Activated T-cell treated with anti-CD3 and anti-CD28 coated beads, Interleukin-2, amount 50 U/mL, for 72 hours (primary cell): ENCODE measurements around the gene HBZ. TPM values are rescaled to one million over a fixed set of nuclear protein-coding genes. Genes with fewer than 3 reads are reported as not detected.
A peak's percentile ranks its signal among the peaks of the same experiment; 100 is the strongest.

Experiments used
- ATAC-seq, 2 donors: fragments of 150-1000 bp; cut with Tn5 transposase; replicated peaks in 1 of 2; 2 replicates each; pipeline ENCODE4 v1.10.0; 2021; ENCODE audit warnings: moderate library complexity in 2 of 2, mild to moderate bottlenecking in 1 of 2
- DNase-seq, 2 donors: peaks; one replicate each; pipeline ENCODE4 v3.0.0; 2021 to 2022; ENCODE audit warnings: mixed read lengths in 1 of 2
- H3K27ac Mint-ChIP-seq: one replicate; pipeline ENCODE4 v1.8.0; 2022; ENCODE audit warnings: mild to moderate bottlenecking, moderate library complexity, mixed read lengths
- H3K27me3 Mint-ChIP-seq: one replicate; pipeline ENCODE4 v1.8.0; 2022; ENCODE audit warnings: low read depth, mixed read lengths
- H3K36me3 Mint-ChIP-seq, 2 donors: one replicate each; pipeline ENCODE4 v1.8.0; 2022; ENCODE audit warnings: mixed read lengths in 2 of 2, mild to moderate bottlenecking in 1 of 2; ENCODE audit not compliant: insufficient read depth in 2 of 2
- H3K4me1 Mint-ChIP-seq: one replicate; pipeline ENCODE4 v1.8.0; 2022; ENCODE audit warnings: low read depth, mixed read lengths
- H3K4me3 Mint-ChIP-seq, 2 donors: one replicate each; pipeline ENCODE4 v1.8.0; 2022; ENCODE audit warnings: mild to moderate bottlenecking in 2 of 2, mixed read lengths in 2 of 2, moderate library complexity in 2 of 2
- H3K9me3 Mint-ChIP-seq, 2 donors: one replicate each; pipeline ENCODE4 v1.8.0; 2022; ENCODE audit warnings: mixed read lengths in 2 of 2
- total RNA-seq, 2 donors: library from RNA; stranded (reverse); gene quantifications; one replicate each; pipeline ENCODE4 v1.2.3, GENCODE V29; 2022

HBZ gene
- not detected for total RNA-seq

DNA sequence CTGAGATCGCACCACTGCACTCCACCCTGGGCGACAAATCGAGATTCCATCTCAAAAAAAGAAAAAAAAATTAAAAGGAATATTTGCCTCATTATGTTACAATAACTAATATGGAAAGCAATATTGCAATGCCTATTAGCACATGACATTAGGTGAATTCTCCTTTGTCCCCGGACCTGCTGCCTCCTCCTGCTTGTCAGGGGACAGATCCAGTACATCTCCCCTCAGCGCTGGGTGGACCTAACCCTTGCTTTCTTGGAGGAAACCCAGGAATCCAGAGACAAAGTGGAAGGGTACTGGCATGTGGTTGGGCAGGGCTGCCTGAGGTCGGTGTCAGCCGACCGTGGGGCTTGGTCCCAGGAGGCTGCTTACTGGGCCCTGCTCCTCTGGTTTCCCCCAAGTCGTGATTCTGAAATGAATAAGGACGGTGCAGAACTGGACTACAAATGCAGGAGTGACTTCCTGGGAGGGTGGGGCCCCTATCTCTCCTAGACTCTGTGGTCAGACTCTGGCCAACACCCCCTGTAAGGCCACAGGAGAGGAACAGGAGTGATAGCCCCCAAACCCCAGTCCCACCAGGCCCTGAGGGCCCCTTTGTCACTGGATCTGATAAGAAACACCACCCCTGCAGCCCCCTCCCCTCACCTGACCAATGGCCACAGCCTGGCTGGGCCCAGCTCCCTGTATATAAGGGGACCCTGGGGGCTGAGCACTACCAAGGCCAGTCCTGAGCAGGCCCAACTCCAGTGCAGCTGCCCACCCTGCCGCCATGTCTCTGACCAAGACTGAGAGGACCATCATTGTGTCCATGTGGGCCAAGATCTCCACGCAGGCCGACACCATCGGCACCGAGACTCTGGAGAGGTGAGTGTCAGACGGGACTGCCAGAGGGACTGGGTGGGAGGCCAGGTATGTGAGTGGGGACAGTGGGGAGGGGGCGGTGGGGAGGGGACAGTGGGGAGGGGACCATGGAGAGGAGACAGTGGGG, at the start of gene HBZ:
Gene HBZ (plus strand): TSS at position 504 of the 988 bp plus-strand sequence. CDS start 266 bp downstream, at position 770.
- DNase-seq (no peak), ATAC-seq (no peak)
- no peaks in the 10 kb centered on the region for H3K9me3 Mint-ChIP-seq
- H3K4me3 Mint-ChIP-seq = peak within 1 kb of the TSS in 1 of 2 donors; percentile 54
- H3K27me3 Mint-ChIP-seq = peaks cover 33% of the 10 kb centered on the region
- peaks cover 6% of the 10 kb centered on the region for H3K4me1 Mint-ChIP-seq
- H3K36me3 Mint-ChIP-seq = no peaks in the 10 kb centered on the region
- no peak within 1 kb of the TSS for H3K27ac Mint-ChIP-seq

DNA sequence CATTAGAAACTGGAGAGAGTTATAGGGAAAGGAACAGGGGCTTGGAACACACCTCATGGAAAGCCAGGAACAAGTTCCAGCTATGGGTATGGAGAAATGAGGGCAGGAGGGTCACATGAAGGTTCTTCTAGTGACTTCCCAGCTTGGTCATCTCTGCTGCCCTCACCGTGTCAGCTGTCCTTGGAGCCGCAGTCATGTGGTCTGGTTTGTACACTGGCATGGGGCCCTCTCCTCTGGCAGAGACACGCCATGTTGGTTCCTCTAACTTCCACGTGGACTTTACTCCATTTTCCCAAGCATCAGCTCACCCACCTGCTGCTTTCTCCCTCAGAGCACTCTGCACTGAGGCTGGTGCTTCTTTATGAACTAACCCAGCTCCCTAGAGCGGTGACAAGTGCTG, 48.1 kb upstream of the HBZ start:
- no peak for ATAC-seq
- H3K9me3 Mint-ChIP-seq = no peaks in the 10 kb centered on the region
- H3K4me3 Mint-ChIP-seq = no peak overlapping the region
- DNase-seq = no peak
- no peaks in the 10 kb centered on the region for H3K27me3 Mint-ChIP-seq
- no peak overlapping the region for H3K27ac Mint-ChIP-seq
- H3K36me3 Mint-ChIP-seq = peaks cover 0 to 3% of the 10 kb centered on the region in 2 donors
- no peaks in the 10 kb centered on the region for H3K4me1 Mint-ChIP-seq

DNA sequence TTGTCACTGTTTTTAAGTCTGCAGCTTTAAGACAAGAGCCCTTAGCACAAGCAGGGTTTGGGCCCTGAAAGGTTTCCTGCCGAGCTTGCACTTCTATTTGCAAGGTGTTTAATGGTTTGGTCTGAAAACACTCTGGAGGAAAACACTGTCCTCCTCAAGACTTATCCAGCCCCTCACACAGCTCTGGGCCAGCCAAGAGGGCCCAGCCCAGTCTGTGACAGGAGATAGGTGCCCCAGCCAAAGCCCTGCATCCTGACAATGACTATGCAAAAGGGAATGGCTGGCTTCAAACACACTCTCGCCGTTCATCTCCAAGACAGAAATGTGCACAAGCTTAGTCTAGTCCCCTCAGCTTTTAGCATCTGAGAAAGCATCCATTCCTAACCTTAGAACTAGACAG, 47.5 kb upstream of the HBZ start:
- no peak for DNase-seq
- ATAC-seq = no peak
- H3K36me3 Mint-ChIP-seq = peaks cover 0 to 3% of the 10 kb centered on the region in 2 donors
- H3K4me1 Mint-ChIP-seq = no peaks in the 10 kb centered on the region
- no peaks in the 10 kb centered on the region for H3K9me3 Mint-ChIP-seq
- H3K27me3 Mint-ChIP-seq = no peaks in the 10 kb centered on the region
- no peak overlapping the region for H3K4me3 Mint-ChIP-seq
- H3K27ac Mint-ChIP-seq = no peak overlapping the region

DNA sequence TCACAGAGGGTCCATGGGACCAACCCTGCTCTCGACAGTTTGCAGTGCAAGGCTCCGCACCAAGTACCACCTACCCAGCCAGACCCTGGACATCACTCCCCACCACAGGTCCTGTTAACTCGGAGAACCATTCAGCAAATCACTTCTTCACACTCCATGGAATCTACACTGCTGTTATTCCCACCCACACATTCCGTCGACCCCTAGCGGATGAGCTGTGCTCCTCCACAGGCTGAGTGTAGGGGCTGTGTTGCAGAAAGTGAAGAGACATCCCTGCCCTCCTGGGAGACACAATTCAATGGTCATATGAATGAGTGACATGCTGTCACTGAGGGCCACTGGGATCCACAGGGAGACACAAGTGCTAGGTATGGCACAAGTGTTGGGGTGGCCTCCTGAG, 46.9 kb upstream of the HBZ start:
- DNase-seq (no peak), ATAC-seq (no peak)
- Mint-ChIP-seq H3K27ac (no peak overlapping the region), H3K9me3 (no peaks in the 10 kb centered on the region), H3K27me3 (no peaks in the 10 kb centered on the region), H3K4me3 (no peak overlapping the region), H3K4me1 (no peaks in the 10 kb centered on the region), H3K36me3 (peaks cover 0 to 3% of the 10 kb centered on the region in 2 donors)

GRCh38 chr16:106623-107324, 45.7 kb upstream of the HBZ start:
- H3K9me3 Mint-ChIP-seq = no peaks in the 10 kb centered on the region
- H3K27me3 Mint-ChIP-seq = no peaks in the 10 kb centered on the region
- H3K27ac Mint-ChIP-seq = no peak overlapping the region

DNA sequence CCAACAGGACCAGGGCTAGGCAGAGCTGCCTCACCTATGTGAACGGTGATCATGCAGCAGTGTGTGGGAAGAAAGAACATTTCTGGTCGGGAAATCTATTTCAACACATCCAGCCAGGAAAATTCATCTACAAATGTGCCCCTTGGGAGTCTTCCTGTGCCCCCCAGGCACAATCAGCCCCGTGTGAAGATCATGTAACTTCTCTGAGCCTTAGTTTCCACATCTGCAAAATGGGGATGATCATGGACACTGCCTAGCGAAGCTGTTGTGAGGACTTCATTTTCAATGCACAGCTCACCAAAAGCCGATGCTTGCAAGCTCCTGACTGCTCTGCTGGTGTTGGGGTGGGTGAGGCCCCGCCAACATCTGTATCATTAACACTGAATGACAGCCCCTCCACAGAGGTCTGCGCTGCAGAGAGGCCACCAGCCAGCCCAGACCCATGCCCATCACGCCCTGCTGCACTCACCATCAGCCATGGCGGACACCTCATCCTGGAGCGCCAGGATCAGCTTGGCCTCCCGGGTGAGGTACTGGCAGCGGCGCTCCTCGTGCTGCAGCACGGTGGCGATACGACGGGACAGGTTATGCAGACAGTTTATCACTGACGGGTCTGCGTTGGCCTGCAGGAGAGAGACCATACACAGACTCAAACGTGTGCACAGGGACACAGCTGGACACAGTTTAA, 40.1 kb upstream of the HBZ start:
- ATAC-seq = no peak
- no peak overlapping the region for H3K4me3 Mint-ChIP-seq
- DNase-seq = no peak
- H3K27ac Mint-ChIP-seq = no peak overlapping the region
- peaks cover 1 to 7% of the 10 kb centered on the region in 2 donors for H3K36me3 Mint-ChIP-seq
- peaks cover 8% of the 10 kb centered on the region for H3K4me1 Mint-ChIP-seq
- H3K9me3 Mint-ChIP-seq = no peaks in the 10 kb centered on the region
- no peaks in the 10 kb centered on the region for H3K27me3 Mint-ChIP-seq

More at GRCh38 chr16:106623-107324, 45.7 kb upstream of the HBZ start:
- Mint-ChIP-seq H3K4me1 (no peaks in the 10 kb centered on the region), H3K4me3 (no peak overlapping the region), H3K36me3 (peaks cover 0 to 3% of the 10 kb centered on the region in 2 donors)
- peak; percentile 58 to 64 for DNase-seq
- ATAC-seq = peak; percentile 64 to 69

DNA sequence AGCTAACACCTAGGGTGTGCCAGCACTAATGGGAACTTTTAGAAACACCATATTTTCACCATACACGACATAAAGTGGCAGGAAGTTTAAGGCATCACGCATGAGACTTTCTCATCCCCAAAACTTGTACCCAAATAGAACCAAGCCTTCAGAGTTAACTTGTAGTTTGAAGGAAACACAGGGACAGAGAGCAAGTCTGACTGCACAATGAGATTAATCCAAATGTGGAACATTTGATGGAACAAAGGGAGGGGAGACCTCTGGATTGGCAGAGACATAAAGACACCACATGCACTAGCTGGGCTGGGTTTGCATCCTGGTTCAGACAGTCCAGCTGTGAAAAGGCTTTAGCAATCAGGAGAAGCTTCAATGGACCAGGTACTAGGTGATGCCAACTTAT, 38.1 kb upstream of the HBZ start:
- H3K4me3 Mint-ChIP-seq = no peak overlapping the region
- H3K9me3 Mint-ChIP-seq = no peaks in the 10 kb centered on the region
- H3K27ac Mint-ChIP-seq = no peak overlapping the region
- ATAC-seq (no peak), DNase-seq (no peak)
- H3K36me3 Mint-ChIP-seq = peaks cover 1 to 7% of the 10 kb centered on the region in 2 donors
- H3K4me1 Mint-ChIP-seq = peaks cover 8% of the 10 kb centered on the region
- H3K27me3 Mint-ChIP-seq = no peaks in the 10 kb centered on the region

DNA sequence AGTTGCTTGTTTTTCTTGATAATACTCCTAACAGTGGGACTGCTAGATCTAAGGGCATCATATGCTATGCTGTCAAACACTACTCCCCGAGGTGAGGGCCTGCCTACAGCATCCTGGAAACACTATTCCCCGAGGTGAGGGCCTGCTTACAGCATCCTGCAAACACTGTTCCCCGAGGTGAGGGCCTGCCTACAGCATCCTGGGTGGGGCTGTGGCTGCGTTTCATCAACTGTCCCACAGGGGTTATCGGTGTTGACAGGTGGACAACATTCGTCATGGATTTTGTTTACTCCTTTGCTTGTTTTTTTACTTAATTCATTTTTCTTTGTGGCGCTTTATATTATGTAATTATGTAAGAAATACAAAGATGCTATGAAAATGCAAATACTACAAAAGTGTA, 36.4 kb upstream of the HBZ start:
- Mint-ChIP-seq H3K27me3 (no peaks in the 10 kb centered on the region), H3K4me3 (no peak overlapping the region), H3K36me3 (peaks cover 1 to 7% of the 10 kb centered on the region in 2 donors), H3K4me1 (peaks cover 8% of the 10 kb centered on the region), H3K9me3 (no peaks in the 10 kb centered on the region), H3K27ac (no peak overlapping the region)
- DNase-seq (no peak), ATAC-seq (no peak)

DNA sequence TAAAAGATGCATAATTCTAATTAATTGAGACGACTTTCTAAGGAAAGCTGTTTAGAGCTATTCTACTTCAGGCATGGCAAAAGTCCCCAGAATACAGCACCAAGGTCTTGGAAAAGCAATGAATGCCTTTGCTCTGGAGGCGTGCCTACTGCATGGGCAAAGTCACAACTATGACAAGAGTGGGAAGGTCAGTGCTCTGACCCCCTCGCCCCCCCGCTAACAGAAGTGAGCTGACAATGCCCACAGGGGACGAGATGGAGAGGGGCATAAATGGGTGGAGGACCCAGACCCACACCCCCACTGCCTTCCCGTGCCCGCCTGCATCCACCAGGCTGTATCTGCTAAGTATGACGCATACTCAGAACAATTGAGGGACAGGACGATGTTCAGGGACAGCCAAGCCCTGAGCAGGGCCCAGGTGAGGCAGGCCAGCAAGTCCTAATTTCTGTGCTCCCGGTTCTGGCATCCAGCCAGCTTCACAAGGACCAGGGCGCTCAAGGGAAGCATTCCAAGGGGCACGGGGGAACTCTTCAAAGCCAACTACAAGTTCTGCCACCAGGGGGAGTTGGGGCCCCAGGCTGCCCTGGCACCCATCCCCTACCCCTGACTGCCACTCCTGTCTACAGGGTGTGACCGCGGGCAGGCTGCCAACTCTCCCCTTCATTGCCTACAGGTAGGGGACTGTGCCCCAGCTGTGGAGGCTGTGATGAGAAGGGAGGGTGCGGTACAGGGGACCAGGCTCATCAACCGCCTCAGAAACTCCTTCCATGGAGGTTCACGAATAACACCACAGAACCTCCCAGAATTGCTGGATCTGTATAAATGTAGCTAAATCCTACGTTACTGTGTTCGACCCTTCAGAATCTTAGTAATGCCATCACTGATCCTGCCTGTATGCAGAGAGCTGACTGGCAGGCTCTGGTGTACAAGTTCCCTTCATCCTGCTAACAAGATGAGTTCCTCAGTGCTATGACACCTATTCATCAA, 34.8 kb upstream of the HBZ start:
- Mint-ChIP-seq H3K27ac (no peak overlapping the region), H3K36me3 (peaks cover 1 to 7% of the 10 kb centered on the region in 2 donors), H3K4me3 (no peak overlapping the region), H3K4me1 (peaks cover 8% of the 10 kb centered on the region), H3K27me3 (no peaks in the 10 kb centered on the region), H3K9me3 (no peaks in the 10 kb centered on the region)
- ATAC-seq (peak; percentile 74 to 86), DNase-seq (peak; percentile 71 to 74)

DNA sequence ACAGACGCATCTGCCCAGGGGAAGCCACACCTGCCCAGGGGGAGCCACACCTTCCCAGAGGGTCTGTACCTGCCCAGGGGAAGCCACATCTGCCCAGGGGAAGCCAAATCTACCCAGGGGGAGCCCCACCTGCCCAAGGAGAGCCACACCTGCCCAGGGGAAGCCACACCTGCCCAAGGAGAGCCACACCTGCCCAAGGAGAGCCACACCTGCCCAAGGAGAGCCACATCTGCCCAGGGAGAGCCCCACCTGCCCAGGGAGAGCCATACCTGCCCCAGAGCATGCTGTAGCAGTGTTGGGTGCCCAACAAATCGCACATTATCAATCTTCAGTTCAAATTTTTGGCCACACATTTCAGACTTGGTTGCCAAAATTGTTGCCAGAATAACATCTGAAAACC, 33.6 kb upstream of the HBZ start:
- ATAC-seq (no peak), DNase-seq (no peak)
- H3K27ac Mint-ChIP-seq = no peak overlapping the region
- H3K36me3 Mint-ChIP-seq = peaks cover 1 to 7% of the 10 kb centered on the region in 2 donors
- no peaks in the 10 kb centered on the region for H3K9me3 Mint-ChIP-seq
- H3K27me3 Mint-ChIP-seq = no peaks in the 10 kb centered on the region
- H3K4me1 Mint-ChIP-seq = peaks cover 3% of the 10 kb centered on the region
- no peak overlapping the region for H3K4me3 Mint-ChIP-seq

- Mint-ChIP-seq H3K4me3 (no peak overlapping the region), H3K27me3 (no peaks in the 10 kb centered on the region), H3K9me3 (no peaks in the 10 kb centered on the region), H3K27ac (no peak overlapping the region), H3K4me1 (no peaks in the 10 kb centered on the region), H3K36me3 (peaks cover 1 to 6% of the 10 kb centered on the region in 2 donors)
- ATAC-seq = no peak
- no peak for DNase-seq
Measured at GRCh38 chr16:119295-119694, 33.1 kb upstream of the HBZ start.

- no peak for DNase-seq
- peaks cover 1 to 6% of the 10 kb centered on the region in 2 donors for H3K36me3 Mint-ChIP-seq
- no peaks in the 10 kb centered on the region for H3K4me1 Mint-ChIP-seq
- no peak overlapping the region for H3K27ac Mint-ChIP-seq
- H3K27me3 Mint-ChIP-seq = no peaks in the 10 kb centered on the region
- ATAC-seq = no peak
- H3K4me3 Mint-ChIP-seq = no peak overlapping the region
- no peaks in the 10 kb centered on the region for H3K9me3 Mint-ChIP-seq
Measured at GRCh38 chr16:119835-120491, 32.5 kb upstream of the HBZ start.
